ENCODE results near the gene CPNE9. TPM values are rescaled to one million over a fixed set of nuclear protein-coding genes. Genes with fewer than 3 reads are reported as not detected.

CPNE9 gene
- total RNA-seq (not detected), polyA plus RNA-seq (0.18 TPM)

GRCh38 chr3:9703736-9704346, at the start of gene CPNE9:
TSS of gene CPNE9 (plus strand) at chr3:9703833. CDS start at chr3:9703997, 164 bp downstream.
- WGBS, result 2% methylated on average over 56 of the region's 56 CpGs
- Histone ChIP-seq H3K27ac (ENCODE audit: low read depth) (no peak within 1 kb of the TSS), H3K4me3 (ENCODE audit: low read depth, low read length) (no peak within 1 kb of the TSS), H3K36me3 (ENCODE audit: insufficient read depth) (no peaks in the 10 kb centered on the region), H3K4me1 (ENCODE audit: insufficient read depth) (no peaks in the 10 kb centered on the region)
- DNase-seq (ENCODE audit: extremely low spot score), result no peak

- Histone ChIP-seq H3K4me3 (ENCODE audit: low read depth, low read length) (no peak overlapping the region), H3K27ac (ENCODE audit: low read depth) (no peak overlapping the region), H3K4me1 (ENCODE audit: insufficient read depth) (no peaks in the 10 kb centered on the region), H3K36me3 (ENCODE audit: insufficient read depth) (peaks cover 1% of the 10 kb centered on the region)
- DNase-seq (ENCODE audit: extremely low spot score), result no peak
- 96% methylated on average over 4 of the region's 4 CpGs for WGBS
Observed at GRCh38 chr3:9659849-9660248, 43.8 kb upstream of the CPNE9 start.

- DNase-seq (ENCODE audit: extremely low spot score), result no peak
- H3K4me1 ChIP-seq (ENCODE audit: insufficient read depth), result no peaks in the 10 kb centered on the region
- H3K36me3 ChIP-seq (ENCODE audit: insufficient read depth), result peaks cover 3% of the 10 kb centered on the region
- WGBS, result 91% methylated on average over 6 of the region's 6 CpGs
- no peak overlapping the region for H3K4me3 ChIP-seq (ENCODE audit: low read depth, low read length)
- H3K27ac ChIP-seq (ENCODE audit: low read depth), result no peak overlapping the region
Observed at GRCh38 chr3:9660972-9661371, 42.7 kb upstream of the CPNE9 start.

- no peak for DNase-seq (ENCODE audit: extremely low spot score)
- Histone ChIP-seq H3K4me3 (ENCODE audit: low read depth, low read length) (no peak overlapping the region), H3K27ac (ENCODE audit: low read depth) (no peak overlapping the region), H3K36me3 (ENCODE audit: insufficient read depth) (peaks cover 3% of the 10 kb centered on the region), H3K4me1 (ENCODE audit: insufficient read depth) (no peaks in the 10 kb centered on the region)
- 98% methylated on average over 5 of the region's 5 CpGs for WGBS
Observed at GRCh38 chr3:9664119-9664751, 39.4 kb upstream of the CPNE9 start.

- 83% methylated on average over 7 of the region's 7 CpGs for WGBS
- no peak for DNase-seq (ENCODE audit: extremely low spot score)
- H3K4me3 ChIP-seq (ENCODE audit: low read depth, low read length), result no peak overlapping the region
- H3K36me3 ChIP-seq (ENCODE audit: insufficient read depth), result peaks cover 4% of the 10 kb centered on the region
- no peaks in the 10 kb centered on the region for H3K4me1 ChIP-seq (ENCODE audit: insufficient read depth)
- H3K27ac ChIP-seq (ENCODE audit: low read depth), result no peak overlapping the region
Observed at GRCh38 chr3:9666704-9667445, 36.8 kb upstream of the CPNE9 start.

- H3K36me3 ChIP-seq (ENCODE audit: insufficient read depth), result peaks cover 3% of the 10 kb centered on the region
- 94% methylated on average over 4 of the region's 4 CpGs for WGBS
- H3K27ac ChIP-seq (ENCODE audit: low read depth), result no peak overlapping the region
- no peak for DNase-seq (ENCODE audit: extremely low spot score)
- no peak overlapping the region for H3K4me3 ChIP-seq (ENCODE audit: low read depth, low read length)
- H3K4me1 ChIP-seq (ENCODE audit: insufficient read depth), result no peaks in the 10 kb centered on the region
Observed at GRCh38 chr3:9669277-9669676, 34.4 kb upstream of the CPNE9 start.

GRCh38 chr3:9669720-9670432, 33.8 kb upstream of the CPNE9 start:
- H3K4me1 ChIP-seq (ENCODE audit: insufficient read depth), result no peaks in the 10 kb centered on the region
- peaks cover 3% of the 10 kb centered on the region for H3K36me3 ChIP-seq (ENCODE audit: insufficient read depth)
- no peak for DNase-seq (ENCODE audit: extremely low spot score)
- no peak overlapping the region for H3K4me3 ChIP-seq (ENCODE audit: low read depth, low read length)
- no peak overlapping the region for H3K27ac ChIP-seq (ENCODE audit: low read depth)
- 75% methylated on average over 4 of the region's 4 CpGs for WGBS

GRCh38 chr3:9673082-9673481, 30.6 kb upstream of the CPNE9 start:
- Histone ChIP-seq H3K4me1 (ENCODE audit: insufficient read depth) (no peaks in the 10 kb centered on the region), H3K27ac (ENCODE audit: low read depth) (no peak overlapping the region), H3K4me3 (ENCODE audit: low read depth, low read length) (no peak overlapping the region), H3K36me3 (ENCODE audit: insufficient read depth) (peaks cover 1% of the 10 kb centered on the region)
- DNase-seq (ENCODE audit: extremely low spot score), result no peak

- 100% methylated on average over 2 of the region's 2 CpGs for WGBS
- no peak overlapping the region for H3K27ac ChIP-seq (ENCODE audit: low read depth)
- DNase-seq (ENCODE audit: extremely low spot score), result no peak
- no peaks in the 10 kb centered on the region for H3K4me1 ChIP-seq (ENCODE audit: insufficient read depth)
- H3K4me3 ChIP-seq (ENCODE audit: low read depth, low read length), result no peak overlapping the region
- H3K36me3 ChIP-seq (ENCODE audit: insufficient read depth), result peaks cover 1% of the 10 kb centered on the region
Observed at GRCh38 chr3:9673752-9674151, 29.9 kb upstream of the CPNE9 start.

- no peak for DNase-seq (ENCODE audit: extremely low spot score)
- Histone ChIP-seq H3K4me1 (ENCODE audit: insufficient read depth) (no peaks in the 10 kb centered on the region), H3K4me3 (ENCODE audit: low read depth, low read length) (no peak overlapping the region), H3K36me3 (ENCODE audit: insufficient read depth) (peaks cover 7% of the 10 kb centered on the region), H3K27ac (ENCODE audit: low read depth) (no peak overlapping the region)
- 62% methylated on average over 5 of the region's 5 CpGs for WGBS
Observed at GRCh38 chr3:9675736-9676290, 27.8 kb upstream of the CPNE9 start.

- DNase-seq (ENCODE audit: extremely low spot score), result no peak
- peaks cover 6% of the 10 kb centered on the region for H3K36me3 ChIP-seq (ENCODE audit: insufficient read depth)
- H3K27ac ChIP-seq (ENCODE audit: low read depth), result no peak overlapping the region
- no peaks in the 10 kb centered on the region for H3K4me1 ChIP-seq (ENCODE audit: insufficient read depth)
- H3K4me3 ChIP-seq (ENCODE audit: low read depth, low read length), result no peak overlapping the region
- 82% methylated on average over 6 of the region's 6 CpGs for WGBS
Observed at GRCh38 chr3:9676785-9677184, 26.8 kb upstream of the CPNE9 start.

GRCh38 chr3:9678493-9678892, 25.1 kb upstream of the CPNE9 start:
- WGBS, result 86% methylated on average over 3 of the region's 3 CpGs
- Histone ChIP-seq H3K27ac (ENCODE audit: low read depth) (no peak overlapping the region), H3K4me1 (ENCODE audit: insufficient read depth) (no peaks in the 10 kb centered on the region), H3K36me3 (ENCODE audit: insufficient read depth) (peaks cover 5% of the 10 kb centered on the region), H3K4me3 (ENCODE audit: low read depth, low read length) (no peak overlapping the region)
- no peak for DNase-seq (ENCODE audit: extremely low spot score)

- Histone ChIP-seq H3K4me3 (ENCODE audit: low read depth, low read length) (no peak overlapping the region), H3K36me3 (ENCODE audit: insufficient read depth) (peaks cover 5% of the 10 kb centered on the region), H3K27ac (ENCODE audit: low read depth) (no peak overlapping the region), H3K4me1 (ENCODE audit: insufficient read depth) (no peaks in the 10 kb centered on the region)
- no peak for DNase-seq (ENCODE audit: extremely low spot score)
- 94% methylated on average over 6 of the region's 6 CpGs for WGBS
Observed at GRCh38 chr3:9679476-9680080, 24.1 kb upstream of the CPNE9 start.

Data from urinary bladder (tissue), 4 donors.